Naive B cell (primary cell): ENCODE results near the gene NDFIP1. TPM values are rescaled to one million over a fixed set of nuclear protein-coding genes. Genes with fewer than 3 reads are reported as not detected.
"Not testable (repeated sequence)": the region's sequence is repeated elsewhere in the genome, so short reads cannot be mapped to it uniquely, and the experiment has no call there.

Source experiments
- ATAC-seq, 2 donors: fragments of 150-1000 bp; cut with Tn5 transposase; 2 replicates each; pipeline ENCODE4 v1.10.0; 2021; ENCODE audit warnings: low read depth in 2 of 2, mild to moderate bottlenecking in 2 of 2, moderate library complexity in 2 of 2
- DNase-seq: peaks from one replicate; pipeline ENCODE4 v3.0.0; 2022
- H3K27ac Mint-ChIP-seq, 6 donors: one replicate each; pipeline ENCODE4 v1.8.0; 2020 to 2022; ENCODE audit warnings: mild to moderate bottlenecking in 6 of 6, mixed read lengths in 6 of 6, moderate library complexity in 5 of 6, inconsistent platforms in 2 of 6
- H3K27me3 Mint-ChIP-seq, 3 donors: one replicate each; pipeline ENCODE4 v1.8.0; 2021 to 2022; ENCODE audit warnings: mixed read lengths in 3 of 3, mild to moderate bottlenecking in 1 of 3
- H3K36me3 Mint-ChIP-seq, 2 donors: one replicate each; pipeline ENCODE4 v1.8.0; 2020 to 2022; ENCODE audit warnings: mixed read lengths in 2 of 2, inconsistent platforms in 1 of 2, mild to moderate bottlenecking in 1 of 2
- H3K4me1 Mint-ChIP-seq, 3 donors: one replicate each; pipeline ENCODE4 v1.8.0; 2020 to 2022; ENCODE audit warnings: mixed read lengths in 3 of 3, inconsistent platforms in 1 of 3, mild to moderate bottlenecking in 1 of 3, moderate library complexity in 1 of 3
- H3K4me3 Mint-ChIP-seq, 8 donors: one replicate each; pipeline ENCODE4 v1.8.0; 2020 to 2022; ENCODE audit warnings: mild to moderate bottlenecking in 8 of 8, mixed read lengths in 8 of 8, moderate library complexity in 8 of 8, inconsistent platforms in 2 of 8
- H3K9me3 Mint-ChIP-seq, 7 donors: one replicate each; pipeline ENCODE4 v1.8.0; 2020 to 2022; ENCODE audit warnings: mixed read lengths in 7 of 7, mild to moderate bottlenecking in 5 of 7, inconsistent platforms in 2 of 7, moderate library complexity in 1 of 7
- polyA plus RNA-seq, 6 donors: library from polyadenylated mRNA; unstranded; fragments of 300-500 nt; fragmentation: Illumina TruSeq; gene quantifications; one replicate each; pipeline ENCODE4 v1.2.3, GENCODE V29; 2021; ENCODE audit warnings: low read depth in 6 of 6

Gene NDFIP1
- polyA plus RNA-seq, 6 donors from 2014 or later = 11.8 to 21.1 (median 17.9) TPM

- no peak for ATAC-seq
- H3K9me3 Mint-ChIP-seq = no peaks in the 10 kb centered on the region
Observed at GRCh38 chr5:142133330-142134206, 25.0 kb downstream of the NDFIP1 start.

GRCh38 chr5:142134331-142135010, 25.9 kb downstream of the NDFIP1 start:
- H3K4me1 Mint-ChIP-seq = peaks cover 0 to 2% (median 0%) of the 10 kb centered on the region in 3 donors
- no peaks in the 10 kb centered on the region for H3K27me3 Mint-ChIP-seq
- DNase-seq = no peak
- ATAC-seq = no peak
- no peak overlapping the region for H3K27ac Mint-ChIP-seq
- peak overlapping the region in 1 of 8 donors; percentile 66 for H3K4me3 Mint-ChIP-seq
- H3K9me3 Mint-ChIP-seq = no peaks in the 10 kb centered on the region
- H3K36me3 Mint-ChIP-seq = peaks cover 8 to 11% of the 10 kb centered on the region in 2 donors

More at GRCh38 chr5:142133330-142134206, 25.0 kb downstream of the NDFIP1 start:
- no peak overlapping the region for H3K4me3 Mint-ChIP-seq
- peaks cover 0 to 4% (median 0%) of the 10 kb centered on the region in 3 donors for H3K4me1 Mint-ChIP-seq
- no peak for DNase-seq
- H3K27me3 Mint-ChIP-seq = no peaks in the 10 kb centered on the region
- H3K36me3 Mint-ChIP-seq = peaks cover 8 to 11% of the 10 kb centered on the region in 2 donors
- H3K27ac Mint-ChIP-seq = no peak overlapping the region

GRCh38 chr5:142141463-142141862, 32.9 kb downstream of the NDFIP1 start:
- peaks cover 7 to 8% of the 10 kb centered on the region in 2 donors for H3K36me3 Mint-ChIP-seq
- H3K27ac Mint-ChIP-seq = no peak overlapping the region
- no peak overlapping the region for H3K4me3 Mint-ChIP-seq
- H3K27me3 Mint-ChIP-seq = no peaks in the 10 kb centered on the region
- no peak for DNase-seq
- ATAC-seq = no peak
- no peaks in the 10 kb centered on the region for H3K9me3 Mint-ChIP-seq
- no peaks in the 10 kb centered on the region for H3K4me1 Mint-ChIP-seq

- no peak for ATAC-seq
- Mint-ChIP-seq H3K4me1 (no peaks in the 10 kb centered on the region), H3K36me3 (peaks cover 11 to 12% of the 10 kb centered on the region in 2 donors), H3K9me3 (peaks cover 0 to 5% (median 0%) of the 10 kb centered on the region in 7 donors), H3K27me3 (no peaks in the 10 kb centered on the region), H3K27ac (no peak overlapping the region), H3K4me3 (peak overlapping the region in 1 of 8 donors; percentile 12)
- DNase-seq = peak; percentile 6
Observed at GRCh38 chr5:142143878-142144277, 35.3 kb downstream of the NDFIP1 start.

GRCh38 chr5:142145106-142145900, 36.7 kb downstream of the NDFIP1 start:
- DNase-seq (peak; percentile 30), ATAC-seq (peak; percentile 64 to 80)
- Mint-ChIP-seq H3K9me3 (peaks cover 0 to 5% (median 0%) of the 10 kb centered on the region in 7 donors), H3K27me3 (no peaks in the 10 kb centered on the region), H3K36me3 (peaks cover 12 to 13% of the 10 kb centered on the region in 2 donors), H3K4me3 (no peak overlapping the region), H3K27ac (no peak overlapping the region), H3K4me1 (no peaks in the 10 kb centered on the region)

- no peaks in the 10 kb centered on the region for H3K4me1 Mint-ChIP-seq
- H3K4me3 Mint-ChIP-seq = no peak overlapping the region
- H3K27me3 Mint-ChIP-seq = no peaks in the 10 kb centered on the region
- DNase-seq (no peak), ATAC-seq (no peak)
- peaks cover 0 to 5% (median 0%) of the 10 kb centered on the region in 7 donors for H3K9me3 Mint-ChIP-seq
- H3K27ac Mint-ChIP-seq = no peak overlapping the region
- peaks cover 12 to 16% of the 10 kb centered on the region in 2 donors for H3K36me3 Mint-ChIP-seq
Observed at GRCh38 chr5:142149363-142149762, 40.8 kb downstream of the NDFIP1 start.

GRCh38 chr5:142150431-142150830, 41.9 kb downstream of the NDFIP1 start:
- no peak for DNase-seq
- no peak for ATAC-seq
- Mint-ChIP-seq H3K9me3 (peaks cover 0 to 5% (median 0%) of the 10 kb centered on the region in 7 donors), H3K27me3 (no peaks in the 10 kb centered on the region), H3K4me1 (no peaks in the 10 kb centered on the region), H3K36me3 (peaks cover 12 to 16% of the 10 kb centered on the region in 2 donors), H3K27ac (no peak overlapping the region), H3K4me3 (no peak overlapping the region)

- no peaks in the 10 kb centered on the region for H3K4me1 Mint-ChIP-seq
- DNase-seq (peak; percentile 53), ATAC-seq (peak in 1 of 2 donors; percentile 28)
- peaks cover 12 to 16% of the 10 kb centered on the region in 2 donors for H3K36me3 Mint-ChIP-seq
- peaks cover 0 to 5% (median 0%) of the 10 kb centered on the region in 7 donors for H3K9me3 Mint-ChIP-seq
- H3K27ac Mint-ChIP-seq = no peak overlapping the region
- H3K27me3 Mint-ChIP-seq = no peaks in the 10 kb centered on the region
- H3K4me3 Mint-ChIP-seq = no peak overlapping the region
Observed at GRCh38 chr5:142151436-142152383, 43.1 kb downstream of the NDFIP1 start.

- Mint-ChIP-seq H3K4me3 (no peak overlapping the region), H3K9me3 (peaks cover 0 to 3% (median 0%) of the 10 kb centered on the region in 7 donors), H3K27me3 (no peaks in the 10 kb centered on the region), H3K36me3 (peaks cover 5 to 13% of the 10 kb centered on the region in 2 donors), H3K27ac (no peak overlapping the region), H3K4me1 (no peaks in the 10 kb centered on the region)
- no peak for DNase-seq
- no peak for ATAC-seq
Observed at GRCh38 chr5:142152384-142152732, 43.8 kb downstream of the NDFIP1 start.

- peaks cover 0 to 5% of the 10 kb centered on the region in 2 donors for H3K36me3 Mint-ChIP-seq
- DNase-seq (no peak), ATAC-seq (no peak)
- H3K27me3 Mint-ChIP-seq = no peaks in the 10 kb centered on the region
- H3K4me1 Mint-ChIP-seq = no peaks in the 10 kb centered on the region
- H3K27ac Mint-ChIP-seq = no peak overlapping the region
- no peaks in the 10 kb centered on the region for H3K9me3 Mint-ChIP-seq
- no peak overlapping the region for H3K4me3 Mint-ChIP-seq
Observed at GRCh38 chr5:142153674-142154448, 45.3 kb downstream of the NDFIP1 start.

GRCh38 chr5:142154449-142154841, 45.9 kb downstream of the NDFIP1 start:
- not testable (repeated sequence) for H3K4me3 Mint-ChIP-seq, H3K27me3 Mint-ChIP-seq, DNase-seq, H3K9me3 Mint-ChIP-seq, H3K27ac Mint-ChIP-seq, H3K4me1 Mint-ChIP-seq, H3K36me3 Mint-ChIP-seq, ATAC-seq
